OCI-LY7 (cell line): ENCODE results near the gene XRCC5.

Experiments used
- CTCF ChIP-seq: fragments of 200-600 bp; sonication (generic); conservative IDR thresholded peaks from 2 replicates; pipeline ENCODE4 v1.5.1; 2014; ENCODE audit warnings: mild to moderate bottlenecking, antibody characterized with exemption, low read length, moderate library complexity, mixed read lengths
- EZH2phosphoT487 ChIP-seq: fragments of 200-600 bp; sonication (generic); IDR thresholded peaks from 2 replicates; pipeline ENCODE4 v1.6.1; 2018; ENCODE audit warnings: low read depth, borderline replicate concordance, mild to moderate bottlenecking, mixed run types, antibody characterized with exemption, low read length, moderate library complexity, mixed read lengths

DNA sequence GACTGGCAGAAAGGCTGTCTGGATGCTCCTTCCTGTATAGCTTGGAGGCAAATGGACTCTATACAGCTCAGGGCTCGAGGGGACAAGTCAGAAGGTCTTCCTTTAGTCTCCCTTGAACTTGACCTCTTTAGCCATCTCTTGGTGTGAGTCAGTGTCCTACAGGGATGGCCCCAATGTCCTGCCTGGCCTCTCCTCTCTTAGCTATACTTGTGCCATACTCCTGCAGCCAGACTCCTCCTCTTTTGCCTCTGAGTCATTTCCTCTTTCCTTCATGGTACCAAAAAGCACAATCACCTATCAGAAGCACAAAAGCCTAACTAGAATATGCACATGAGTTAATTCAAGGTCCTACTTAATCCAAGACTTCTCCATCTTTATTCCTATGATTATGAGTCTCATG, 112.7 kb downstream of the XRCC5 start:
- no peak for TF ChIP-seq CTCF
- TF ChIP-seq EZH2phosphoT487 = no peak
